OCI-LY1 (cell line): Measurements from ENCODE around the gene PLEKHA6.

Experiments used
- H2AFZ ChIP-seq: fragments of 200-600 bp; sonication (generic), shearing (Covaris generic); 2 replicates; pipeline ENCODE4 v1.6.0; 2014; ENCODE audit warnings: antibody characterized with exemption, mild to moderate bottlenecking, low read length
- H3F3A ChIP-seq: fragments of 200-600 bp; sonication (generic), shearing (Covaris generic); 2 replicates; pipeline ENCODE4 v1.6.0; 2014; ENCODE audit warnings: mild to moderate bottlenecking, antibody characterized with exemption, low read length, moderate library complexity; ENCODE audit not compliant: insufficient read depth
- H3K27ac ChIP-seq: fragments of 200-600 bp; sonication (generic); 2 replicates; pipeline ENCODE4 v1.5.1; 2014; ENCODE audit warnings: low read length, mixed run types, mild to moderate bottlenecking, low read depth; ENCODE audit not compliant: poor library complexity, severe bottlenecking
- H3K27me3 ChIP-seq: fragments of 200-600 bp; sonication (generic); 2 replicates; pipeline ENCODE4 v1.6.0; 2014; ENCODE audit warnings: antibody characterized with exemption, mild to moderate bottlenecking, low read length, moderate library complexity; ENCODE audit not compliant: insufficient read depth
- H3K36me3 ChIP-seq: fragments of 200-600 bp; sonication (generic); 2 replicates; pipeline ENCODE4 v1.6.1; 2014; ENCODE audit warnings: mild to moderate bottlenecking, antibody characterized with exemption, low read length, moderate library complexity, mixed read lengths; ENCODE audit not compliant: insufficient read depth
- H3K4me1 ChIP-seq: fragments of 200-600 bp; sonication (generic); 2 replicates; pipeline ENCODE4 v1.5.1; 2014; ENCODE audit warnings: mild to moderate bottlenecking, low read length, moderate library complexity; ENCODE audit not compliant: insufficient read depth, severe bottlenecking
- H3K4me2 ChIP-seq: fragments of 200-600 bp; sonication (generic), shearing (Covaris generic); 2 replicates; pipeline ENCODE4 v1.6.1; 2014; ENCODE audit warnings: low read length
- H3K4me3 ChIP-seq: fragments of 200-600 bp; sonication (generic); 2 replicates; pipeline ENCODE4 v1.5.1; 2014; ENCODE audit warnings: low read length, low read depth, mild to moderate bottlenecking, mixed read lengths; ENCODE audit not compliant: poor library complexity, severe bottlenecking
- H3K79me2 ChIP-seq: fragments of 200-600 bp; shearing (Covaris generic); 2 replicates; pipeline ENCODE4 v1.6.1; 2016; ENCODE audit warnings: mixed run types, low read length, mixed read lengths; ENCODE audit not compliant: insufficient read depth
- H3K9ac ChIP-seq: fragments of 200-600 bp; sonication (generic), shearing (Covaris generic); 2 replicates; pipeline ENCODE4 v1.6.1; 2014; ENCODE audit warnings: mild to moderate bottlenecking, low read length, mixed read lengths
- H3K9me2 ChIP-seq: fragments of 200-600 bp; sonication (generic), shearing (Covaris generic); 2 replicates; pipeline ENCODE4 v1.6.1; 2014; ENCODE audit warnings: low read depth, mild to moderate bottlenecking, low read length, mixed read lengths
- H3K9me3 ChIP-seq: fragments of 200-600 bp; shearing (Covaris generic); 2 replicates; pipeline ENCODE4 v1.6.1; 2014; ENCODE audit warnings: low read length, mixed read lengths
- H4K20me1 ChIP-seq: fragments of 200-600 bp; sonication (generic), shearing (Covaris generic); 2 replicates; pipeline ENCODE4 v1.6.0; 2016; ENCODE audit warnings: mild to moderate bottlenecking, low read length; ENCODE audit not compliant: insufficient read depth
- EZH2 ChIP-seq: fragments of 200-600 bp; sonication (generic), shearing (Covaris generic); IDR thresholded peaks from 2 replicates; pipeline ENCODE4 v1.8.0; 2017; ENCODE audit warnings: borderline replicate concordance, mixed run types, mild to moderate bottlenecking, antibody characterized with exemption, low read length, moderate library complexity, mixed read lengths
- TF ChIP-seq, protein P1 (sequence below): fragments of 200-600 bp; sonication (generic), shearing (Covaris generic); IDR thresholded peaks from 2 replicates; pipeline ENCODE4 v1.5.1; 2017; ENCODE audit warnings: mild to moderate bottlenecking, antibody characterized with exemption, low read length, moderate library complexity, mixed read lengths

The PLEKHA6 gene

DNA sequence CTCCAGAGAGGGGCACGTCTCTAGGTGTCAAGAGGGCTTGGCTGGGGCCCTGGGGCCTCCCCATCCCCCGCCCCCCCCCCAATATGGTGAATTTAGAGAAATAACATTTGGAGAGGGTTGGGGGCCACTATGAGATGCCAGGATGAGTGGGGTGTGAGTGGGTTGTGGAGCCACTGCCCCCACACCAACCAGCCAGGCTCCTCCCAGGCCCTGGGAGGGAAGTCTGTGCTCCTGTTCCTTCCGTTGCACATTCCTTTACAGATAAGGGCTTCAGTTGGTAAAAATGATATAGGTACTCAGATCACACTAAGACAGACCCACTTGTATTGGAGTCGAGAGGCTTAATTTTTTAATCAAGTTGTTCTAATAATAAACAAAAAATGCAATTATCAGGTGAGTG lies 585 bp upstream of the PLEKHA6 start:
- Histone ChIP-seq H3K27ac (no peak overlapping the region), H3K4me2 (no peak overlapping the region), H2AFZ (no peak overlapping the region), H3K9me2 (no peaks in the 10 kb centered on the region), H3F3A (no peaks in the 10 kb centered on the region), H3K9me3 (no peaks in the 10 kb centered on the region), H4K20me1 (no peaks in the 10 kb centered on the region), H3K79me2 (no peaks in the 10 kb centered on the region), H3K9ac (no peak overlapping the region), H3K36me3 (no peaks in the 10 kb centered on the region), H3K4me1 (peaks cover 7% of the 10 kb centered on the region), H3K4me3 (no peak overlapping the region), H3K27me3 (peaks cover 5% of the 10 kb centered on the region; the same call in 1 of the 2 replicates)
- no peak for TF ChIP-seq EZH2
- TF ChIP-seq, protein P1, sequence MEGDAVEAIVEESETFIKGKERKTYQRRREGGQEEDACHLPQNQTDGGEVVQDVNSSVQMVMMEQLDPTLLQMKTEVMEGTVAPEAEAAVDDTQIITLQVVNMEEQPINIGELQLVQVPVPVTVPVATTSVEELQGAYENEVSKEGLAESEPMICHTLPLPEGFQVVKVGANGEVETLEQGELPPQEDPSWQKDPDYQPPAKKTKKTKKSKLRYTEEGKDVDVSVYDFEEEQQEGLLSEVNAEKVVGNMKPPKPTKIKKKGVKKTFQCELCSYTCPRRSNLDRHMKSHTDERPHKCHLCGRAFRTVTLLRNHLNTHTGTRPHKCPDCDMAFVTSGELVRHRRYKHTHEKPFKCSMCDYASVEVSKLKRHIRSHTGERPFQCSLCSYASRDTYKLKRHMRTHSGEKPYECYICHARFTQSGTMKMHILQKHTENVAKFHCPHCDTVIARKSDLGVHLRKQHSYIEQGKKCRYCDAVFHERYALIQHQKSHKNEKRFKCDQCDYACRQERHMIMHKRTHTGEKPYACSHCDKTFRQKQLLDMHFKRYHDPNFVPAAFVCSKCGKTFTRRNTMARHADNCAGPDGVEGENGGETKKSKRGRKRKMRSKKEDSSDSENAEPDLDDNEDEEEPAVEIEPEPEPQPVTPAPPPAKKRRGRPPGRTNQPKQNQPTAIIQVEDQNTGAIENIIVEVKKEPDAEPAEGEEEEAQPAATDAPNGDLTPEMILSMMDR: no peak

DNA sequence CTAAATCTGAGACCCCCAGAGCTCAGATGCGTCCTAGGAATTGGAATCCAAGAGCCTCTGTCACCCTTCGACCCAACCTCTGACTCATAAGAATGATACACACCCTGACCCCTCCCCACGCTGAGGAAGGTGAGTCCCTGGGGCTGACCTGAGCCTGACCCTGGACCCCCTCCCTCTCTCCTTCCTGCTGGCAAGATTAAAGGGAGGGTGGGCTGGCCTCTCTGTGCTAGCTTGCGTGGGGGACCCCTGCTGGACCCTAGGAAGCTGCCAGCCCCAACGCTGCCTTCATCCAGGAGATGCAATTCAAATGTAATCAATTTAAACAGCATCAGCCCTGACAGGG lies 627 bp downstream of the PLEKHA6 start:
- no peak overlapping the region for H3K27ac ChIP-seq
- H4K20me1 ChIP-seq: no peaks in the 10 kb centered on the region
- H3K27me3 ChIP-seq: peaks cover 5% of the 10 kb centered on the region; the same call in 1 of the 2 replicates
- H2AFZ ChIP-seq: no peak overlapping the region
- H3K36me3 ChIP-seq: no peaks in the 10 kb centered on the region
- no peak overlapping the region for H3K9ac ChIP-seq
- peaks cover 7% of the 10 kb centered on the region for H3K4me1 ChIP-seq
- no peak for TF ChIP-seq EZH2
- TF ChIP-seq, protein P1: no peak
- no peaks in the 10 kb centered on the region for H3K9me3 ChIP-seq
- no peaks in the 10 kb centered on the region for H3F3A ChIP-seq
- H3K4me3 ChIP-seq: no peak overlapping the region
- H3K79me2 ChIP-seq: no peaks in the 10 kb centered on the region
- H3K4me2 ChIP-seq: no peak overlapping the region
- no peaks in the 10 kb centered on the region for H3K9me2 ChIP-seq

DNA sequence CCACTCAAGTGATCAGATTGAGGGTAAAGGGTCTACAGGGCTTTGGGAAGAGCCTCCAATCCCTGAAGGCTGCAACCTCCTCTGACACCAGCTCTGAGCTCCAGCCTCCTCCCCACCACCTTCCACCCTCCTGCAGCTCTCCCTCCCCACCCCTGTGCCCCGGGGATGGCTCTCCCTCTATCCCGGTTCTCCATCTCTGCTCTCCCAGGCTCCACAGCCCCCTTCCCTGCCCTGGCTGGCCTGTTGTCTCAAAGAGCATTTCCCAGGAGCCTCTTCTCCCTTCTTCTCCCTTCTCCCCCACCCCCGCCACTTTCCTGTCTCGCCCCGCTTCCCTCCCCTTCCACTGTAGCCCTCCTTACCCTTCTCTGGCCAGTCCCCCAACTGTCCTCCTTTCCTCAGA lies 1.1 kb downstream of the PLEKHA6 start:
- Histone ChIP-seq H3F3A (no peaks in the 10 kb centered on the region), H3K4me3 (no peak overlapping the region), H3K79me2 (no peaks in the 10 kb centered on the region), H3K9me3 (no peaks in the 10 kb centered on the region), H3K9ac (no peak overlapping the region), H3K27me3 (peaks cover 5% of the 10 kb centered on the region; the same call in 1 of the 2 replicates), H3K36me3 (no peaks in the 10 kb centered on the region), H3K4me1 (peaks cover 7% of the 10 kb centered on the region), H4K20me1 (no peaks in the 10 kb centered on the region), H3K4me2 (no peak overlapping the region), H2AFZ (no peak overlapping the region), H3K27ac (no peak overlapping the region), H3K9me2 (no peaks in the 10 kb centered on the region)
- TF ChIP-seq EZH2: no peak
- TF ChIP-seq, protein P1: no peak
